ENCODE results near the gene MGP.

DNA sequence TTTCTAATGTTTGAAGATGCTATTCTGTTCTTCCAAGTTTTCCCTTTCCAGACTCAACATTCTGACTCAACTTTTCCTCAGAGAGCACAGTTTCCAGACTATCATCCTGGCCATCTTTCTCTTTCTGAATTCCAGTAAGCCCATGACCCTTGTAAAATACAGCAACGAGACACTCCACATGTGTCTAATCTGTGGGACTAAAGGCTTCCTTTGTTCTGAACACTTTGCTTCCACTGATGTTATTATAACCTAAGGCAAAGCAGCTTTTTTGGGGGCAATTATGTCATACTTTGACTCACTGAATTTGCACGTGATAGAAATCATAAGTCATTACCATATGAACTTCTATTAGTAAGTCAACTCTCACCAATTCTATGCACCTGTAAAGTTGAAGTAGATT, 36.0 kb downstream of the MGP start:
- TF ChIP-seq POLR2A (IDR thresholded peaks at IDR 0.05), result no peak
- no peak for TF ChIP-seq CTCF (IDR thresholded peaks at IDR 0.05)
- no peak for TF ChIP-seq POLR2AphosphoS5 (IDR thresholded peaks at IDR 0.05)
- TF ChIP-seq EP300 (IDR thresholded peaks at IDR 0.05), result no peak
